HL-60 (cell line): Measurements from ENCODE around the gene CDT1.
A peak's percentile ranks its signal among the peaks of the same experiment; 100 is the strongest.

Experiments
- DNase-seq, 2 experiments: peaks; one replicate each; pipeline ENCODE4 v3.0.0-alpha.2; 2010 to 2020; ENCODE audit warnings: low read depth in 1 of 2, low spot score in 1 of 2
- H3K27ac ChIP-seq: fragments of 250-450 bp; sonication (Bioruptor Pico); replicated peaks from 2 replicates; pipeline ENCODE4 v1.5.1; 2020; ENCODE audit warnings: mild to moderate bottlenecking, moderate library complexity
- H3K27me3 ChIP-seq: fragments of 250-450 bp; sonication (Bioruptor Pico); 2 replicates; pipeline ENCODE4 v1.5.1; 2021; ENCODE audit warnings: mild to moderate bottlenecking, moderate library complexity; ENCODE audit not compliant: insufficient read depth, poor library complexity, severe bottlenecking
- H3K4me3 ChIP-seq: replicated peaks from 2 replicates; pipeline ENCODE4 v1.5.1; 2011; ENCODE audit warnings: mild to moderate bottlenecking, control low read depth, low read length; ENCODE audit not compliant: insufficient read depth
- CTCF ChIP-seq: IDR thresholded peaks from one replicate; pipeline ENCODE4 v1.5.1; 2011; ENCODE audit warnings: low read length, control low read depth, inconsistent platforms; ENCODE audit not compliant: insufficient read depth
- GABPA ChIP-seq: IDR thresholded peaks from 2 replicates; pipeline ENCODE4 v1.6.1; 2012; ENCODE audit warnings: low read depth
- POLR2AphosphoS5 ChIP-seq: IDR thresholded peaks from 2 replicates; pipeline ENCODE4 v1.6.1; 2012; ENCODE audit warnings: low read depth
- REST ChIP-seq: IDR thresholded peaks from 2 replicates; pipeline ENCODE4 v1.6.1; 2012; ENCODE audit warnings: low read depth; ENCODE audit not compliant: insufficient replicate concordance
- SPI1 ChIP-seq: IDR thresholded peaks from 2 replicates; pipeline ENCODE4 v1.6.1; 2012; ENCODE audit warnings: low read depth, mild to moderate bottlenecking, borderline replicate concordance

CDT1 gene

GRCh38 chr16:88758227-88758943, 45.2 kb upstream of the CDT1 start:
- TF ChIP-seq POLR2AphosphoS5 (no peak), REST (no peak), CTCF (no peak), GABPA (no peak), SPI1 (no peak)
- H3K27ac ChIP-seq: no peak overlapping the region
- no peaks in the 10 kb centered on the region for H3K27me3 ChIP-seq
- H3K4me3 ChIP-seq: no peak overlapping the region
- DNase-seq: no peak

- Histone ChIP-seq H3K27ac (no peak overlapping the region), H3K4me3 (no peak overlapping the region), H3K27me3 (no peaks in the 10 kb centered on the region)
- TF ChIP-seq POLR2AphosphoS5: no peak
- TF ChIP-seq GABPA: no peak
- TF ChIP-seq SPI1: no peak
- no peak for TF ChIP-seq REST
- no peak for TF ChIP-seq CTCF
- no peak for DNase-seq
Measured at GRCh38 chr16:88758944-88759244, 44.7 kb upstream of the CDT1 start.

GRCh38 chr16:88759245-88759975, 44.2 kb upstream of the CDT1 start:
- Histone ChIP-seq H3K4me3 (no peak overlapping the region), H3K27ac (no peak overlapping the region)
- peak in 1 of 2 experiments; percentile 18 for DNase-seq

More at GRCh38 chr16:88759245-88759975, 44.2 kb upstream of the CDT1 start:
- no peaks in the 10 kb centered on the region for H3K27me3 ChIP-seq
- TF ChIP-seq GABPA (no peak), REST (no peak), SPI1 (no peak), CTCF (no peak), POLR2AphosphoS5 (no peak)
